Body of pancreas (tissue), 4 donors: Measurements from ENCODE around the gene THSD4. TPM values are rescaled to one million over a fixed set of nuclear protein-coding genes. Genes with fewer than 3 reads are reported as not detected.

ENCODE experiments used
- ATAC-seq: fragments of 150-250 bp; one replicate; pipeline ENCODE4 v1.9.1; 2016
- DNase-seq, 4 donors: peaks; one replicate each; pipeline ENCODE4 v3.0.0-alpha.2; 2019
- H3K27ac ChIP-seq, 4 donors: fragments of 200-600 bp; sonication (generic); 1 replicate in 3 of 4; 2 replicates in 1 of 4; pipeline versions ENCODE4 v1.5.1 to v1.6.1; 2016 to 2019; ENCODE audit warnings: mild to moderate bottlenecking in 1 of 4, mixed read lengths in 1 of 4, moderate library complexity in 1 of 4
- H3K27me3 ChIP-seq, 2 donors: fragments of 200-600 bp; sonication (generic); one replicate each; pipeline ENCODE4 v1.6.0; 2016; ENCODE audit warnings: mild to moderate bottlenecking in 1 of 2
- H3K36me3 ChIP-seq, 2 donors: fragments of 200-600 bp; sonication (generic); replicated peaks in 1 of 2; 2 replicates each; pipeline ENCODE4 v1.5.1; 2016; ENCODE audit warnings: low read depth in 2 of 2; ENCODE audit not compliant: insufficient read depth in 1 of 2
- H3K4me1 ChIP-seq: fragments of 200-600 bp; sonication (generic); one replicate; pipeline ENCODE4 v1.6.0; 2016
- H3K4me3 ChIP-seq, 2 donors: fragments of 200-600 bp; sonication (generic); 1 replicate in 1 of 2; 2 replicates in 1 of 2; pipeline ENCODE4 v1.5.1; 2016 to 2019
- H3K9me3 ChIP-seq, 3 donors: fragments of 200-600 bp; sonication (generic); 1 replicate in 2 of 3; 2 replicates in 1 of 3; pipeline ENCODE4 v1.5.1; 2016
- POLR2A ChIP-seq, 3 donors: fragments of 450-650 bp; IDR thresholded peaks; one replicate each; pipeline ENCODE4 v1.6.1; 2016; ENCODE audit warnings: antibody characterized with exemption in 3 of 3, mild to moderate bottlenecking in 2 of 3
- WGBS, 2 donors: methylation state at CpG; one replicate each; pipeline ENCODE4 v1.1.5; 2017; 5-methylcytosine and 5-hydroxymethylcytosine counted together
- intact Hi-C: fragments of 100-400 bp; cut with DNase I; formaldehyde crosslinking; loops from one replicate; pipeline ENCODE4 v1.15.1; 2023
- total RNA-seq, 2 donors: library from RNA; depleted of rRNA; stranded (reverse); fragments of >200 nt; gene quantifications; one replicate each; pipeline ENCODE4 v1.1.0, GENCODE V29; 2016
- TF ChIP-seq, protein P1 (sequence below), 7 experiments: fragments of 450-650 bp in 4 of 7; fragments of 200-600 bp in 3 of 7; sonication (generic) in 3 of 7; IDR thresholded peaks; one replicate each; pipeline ENCODE4 v1.5.1; 2016 to 2019; ENCODE audit warnings: antibody characterized with exemption in 7 of 7

THSD4 gene
- total RNA-seq, 2 donors from 2014 or later: 12.9 to 16.1 TPM

DNA sequence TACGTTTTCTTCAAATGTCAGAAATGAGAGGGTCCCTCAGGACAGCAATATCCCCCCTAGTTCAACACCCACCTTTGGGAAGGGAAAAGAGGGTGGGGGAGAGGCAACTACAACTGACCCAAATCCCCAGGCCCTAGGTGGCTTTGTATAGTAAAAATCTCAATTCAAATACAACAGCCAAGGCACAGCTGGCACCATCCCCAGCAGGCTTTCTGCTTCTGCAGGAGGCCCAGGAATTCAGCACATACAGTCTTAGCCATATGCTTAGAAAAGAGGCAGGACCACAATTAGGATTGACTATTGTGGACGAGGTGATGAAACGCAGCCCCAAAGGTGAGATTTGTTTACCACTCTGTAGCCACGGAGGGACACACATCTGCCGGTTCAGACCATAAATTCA lies 710.9 kb downstream of the THSD4 start:
- Histone ChIP-seq H3K27me3 (no peaks in the 10 kb centered on the region), H3K27ac (no peak overlapping the region), H3K9me3 (no peaks in the 10 kb centered on the region), H3K4me1 (no peaks in the 10 kb centered on the region), H3K36me3 (peaks cover 0 to 12% of the 10 kb centered on the region in 2 donors), H3K4me3 (no peak overlapping the region)
- WGBS, 2 donors: 88 to 91% methylated on average over 5 of the region's 5 CpGs
- DNase-seq: no peak
- TF ChIP-seq, protein P1, sequence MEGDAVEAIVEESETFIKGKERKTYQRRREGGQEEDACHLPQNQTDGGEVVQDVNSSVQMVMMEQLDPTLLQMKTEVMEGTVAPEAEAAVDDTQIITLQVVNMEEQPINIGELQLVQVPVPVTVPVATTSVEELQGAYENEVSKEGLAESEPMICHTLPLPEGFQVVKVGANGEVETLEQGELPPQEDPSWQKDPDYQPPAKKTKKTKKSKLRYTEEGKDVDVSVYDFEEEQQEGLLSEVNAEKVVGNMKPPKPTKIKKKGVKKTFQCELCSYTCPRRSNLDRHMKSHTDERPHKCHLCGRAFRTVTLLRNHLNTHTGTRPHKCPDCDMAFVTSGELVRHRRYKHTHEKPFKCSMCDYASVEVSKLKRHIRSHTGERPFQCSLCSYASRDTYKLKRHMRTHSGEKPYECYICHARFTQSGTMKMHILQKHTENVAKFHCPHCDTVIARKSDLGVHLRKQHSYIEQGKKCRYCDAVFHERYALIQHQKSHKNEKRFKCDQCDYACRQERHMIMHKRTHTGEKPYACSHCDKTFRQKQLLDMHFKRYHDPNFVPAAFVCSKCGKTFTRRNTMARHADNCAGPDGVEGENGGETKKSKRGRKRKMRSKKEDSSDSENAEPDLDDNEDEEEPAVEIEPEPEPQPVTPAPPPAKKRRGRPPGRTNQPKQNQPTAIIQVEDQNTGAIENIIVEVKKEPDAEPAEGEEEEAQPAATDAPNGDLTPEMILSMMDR (IDR thresholded peaks at IDR 0.05): no peak
- TF ChIP-seq POLR2A (IDR thresholded peaks at IDR 0.05): no peak
- no peak for ATAC-seq
- intact Hi-C loops: no loop called here

DNA sequence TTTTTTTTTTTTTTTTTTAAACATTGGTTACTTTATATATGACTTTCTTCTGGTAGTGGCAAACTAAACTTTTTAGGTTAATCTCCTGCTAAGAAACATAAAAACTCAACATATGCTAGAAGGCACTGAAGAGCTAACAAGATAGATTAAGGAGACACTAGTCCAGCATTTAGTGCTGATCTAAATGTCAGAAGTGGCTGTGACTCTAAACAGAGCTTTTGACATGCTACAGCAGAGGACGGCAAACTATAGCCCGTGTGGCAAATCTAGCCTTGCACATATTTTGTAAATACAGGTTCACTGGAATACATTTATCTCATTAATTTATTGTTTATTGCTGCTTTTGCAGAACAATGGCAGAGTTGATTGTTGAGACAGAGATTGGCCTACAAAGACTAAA lies 715.7 kb downstream of the THSD4 start:
- Histone ChIP-seq H3K36me3 (peaks cover 0 to 12% of the 10 kb centered on the region in 2 donors), H3K27me3 (no peaks in the 10 kb centered on the region), H3K9me3 (no peaks in the 10 kb centered on the region), H3K27ac (no peak overlapping the region), H3K4me3 (no peak overlapping the region), H3K4me1 (no peaks in the 10 kb centered on the region)
- no peak for TF ChIP-seq POLR2A (IDR thresholded peaks at IDR 0.05)
- TF ChIP-seq, protein P1 (IDR thresholded peaks at IDR 0.05): no peak
- DNase-seq (no peak), ATAC-seq (no peak)
- intact Hi-C loops: no loop called here
- 93 to 96% methylated on average over 2 of the region's 2 CpGs for WGBS, 2 donors

Other genes starting within 250 kb of the THSD4 start
- gene THAP10, start 223.0 kb upstream of the THSD4 start, total RNA-seq: 1 to 10 TPM; 1.3 to 3.0 TPM
- gene LRRC49, start 222.6 kb upstream of the THSD4 start, total RNA-seq: 1 to 10 TPM; 3.0 to 7.3 TPM